ENCODE results near the gene FAM3C.

GRCh38 chr7:121395961-121396757 lies at the start of gene FAM3C:
- TF ChIP-seq, protein P1, sequence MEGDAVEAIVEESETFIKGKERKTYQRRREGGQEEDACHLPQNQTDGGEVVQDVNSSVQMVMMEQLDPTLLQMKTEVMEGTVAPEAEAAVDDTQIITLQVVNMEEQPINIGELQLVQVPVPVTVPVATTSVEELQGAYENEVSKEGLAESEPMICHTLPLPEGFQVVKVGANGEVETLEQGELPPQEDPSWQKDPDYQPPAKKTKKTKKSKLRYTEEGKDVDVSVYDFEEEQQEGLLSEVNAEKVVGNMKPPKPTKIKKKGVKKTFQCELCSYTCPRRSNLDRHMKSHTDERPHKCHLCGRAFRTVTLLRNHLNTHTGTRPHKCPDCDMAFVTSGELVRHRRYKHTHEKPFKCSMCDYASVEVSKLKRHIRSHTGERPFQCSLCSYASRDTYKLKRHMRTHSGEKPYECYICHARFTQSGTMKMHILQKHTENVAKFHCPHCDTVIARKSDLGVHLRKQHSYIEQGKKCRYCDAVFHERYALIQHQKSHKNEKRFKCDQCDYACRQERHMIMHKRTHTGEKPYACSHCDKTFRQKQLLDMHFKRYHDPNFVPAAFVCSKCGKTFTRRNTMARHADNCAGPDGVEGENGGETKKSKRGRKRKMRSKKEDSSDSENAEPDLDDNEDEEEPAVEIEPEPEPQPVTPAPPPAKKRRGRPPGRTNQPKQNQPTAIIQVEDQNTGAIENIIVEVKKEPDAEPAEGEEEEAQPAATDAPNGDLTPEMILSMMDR (IDR thresholded peaks at IDR 0.05) = peak; percentile 35 to 99 (median 97)
- peak; percentile 70 to 92 for TF ChIP-seq POLR2A (IDR thresholded peaks at IDR 0.05)

All from thyroid gland (tissue), 4 donors.